Measurements from ENCODE around the gene INHA. TPM values are rescaled to one million over a fixed set of nuclear protein-coding genes. Genes with fewer than 3 reads are reported as not detected.
A peak's percentile ranks its signal among the peaks of the same experiment; 100 is the strongest.

INHA gene
- total RNA-seq, 1 donor from 2014 or later = not detected

- no peak overlapping the region for H3K27ac Mint-ChIP-seq
- POLR2A ChIA-PET = no interaction called here
- intact Hi-C loops (cut with micrococcal nuclease) = no loop called here
These were observed 5.5 kb upstream of the INHA start for GRCh38 chr2:219566640-219567039.

GRCh38 chr2:219567131-219567530 is 5.0 kb upstream of the INHA start:
- intact Hi-C loops (cut with micrococcal nuclease) = no loop called here
- H3K4me1 Mint-ChIP-seq = no peaks in the 10 kb centered on the region
- ChIA-PET POLR2A (no interaction called here), CTCF (no interaction called here)
- TF ChIP-seq CTCF (IDR thresholded peaks at IDR 0.05) = no peak
- no peaks in the 10 kb centered on the region for H3K9me3 Mint-ChIP-seq
- H3K36me3 Mint-ChIP-seq (ENCODE audit: low read depth) = no peaks in the 10 kb centered on the region
- no peak overlapping the region for H3K27ac Mint-ChIP-seq
- no peak overlapping the region for H3K4me3 Mint-ChIP-seq
- ATAC-seq (ENCODE audit: low read depth) (no peak), DNase-seq (no peak)
- H3K27me3 Mint-ChIP-seq = peaks cover 48% of the 10 kb centered on the region

More at GRCh38 chr2:219566640-219567039, 5.5 kb upstream of the INHA start:
- CTCF ChIA-PET = no interaction called here
- Mint-ChIP-seq H3K4me3 (no peak overlapping the region), H3K9me3 (no peaks in the 10 kb centered on the region), H3K36me3 (ENCODE audit: low read depth) (no peaks in the 10 kb centered on the region), H3K4me1 (no peaks in the 10 kb centered on the region), H3K27me3 (peaks cover 43% of the 10 kb centered on the region)
- ATAC-seq (ENCODE audit: low read depth) (no peak), DNase-seq (no peak)
- TF ChIP-seq CTCF (IDR thresholded peaks at IDR 0.05) = no peak

GRCh38 chr2:219567791-219568361 is 4.2 kb upstream of the INHA start:
- H3K4me1 Mint-ChIP-seq = no peaks in the 10 kb centered on the region
- H3K9me3 Mint-ChIP-seq = no peaks in the 10 kb centered on the region
- no peak overlapping the region for H3K4me3 Mint-ChIP-seq
- no peak for ATAC-seq (ENCODE audit: low read depth)
- intact Hi-C loops (cut with micrococcal nuclease) = no loop called here
- ChIA-PET CTCF (no interaction called here), POLR2A (no interaction called here)
- peaks cover 45% of the 10 kb centered on the region for H3K27me3 Mint-ChIP-seq
- H3K27ac Mint-ChIP-seq = no peak overlapping the region
- no peaks in the 10 kb centered on the region for H3K36me3 Mint-ChIP-seq (ENCODE audit: low read depth)
- DNase-seq = no peak
- TF ChIP-seq CTCF (IDR thresholded peaks at IDR 0.05) = no peak

- H3K36me3 Mint-ChIP-seq (ENCODE audit: low read depth) = no peaks in the 10 kb centered on the region
- DNase-seq (no peak), ATAC-seq (ENCODE audit: low read depth) (no peak)
- peaks cover 51% of the 10 kb centered on the region for H3K27me3 Mint-ChIP-seq
- no peak for TF ChIP-seq CTCF (IDR thresholded peaks at IDR 0.05)
- no peaks in the 10 kb centered on the region for H3K4me1 Mint-ChIP-seq
- no peak overlapping the region for H3K27ac Mint-ChIP-seq
- H3K4me3 Mint-ChIP-seq = no peak overlapping the region
- POLR2A ChIA-PET = no interaction called here
- no peaks in the 10 kb centered on the region for H3K9me3 Mint-ChIP-seq
- intact Hi-C loops (cut with micrococcal nuclease) = no loop called here
- CTCF ChIA-PET = no interaction called here
These were observed 3.1 kb upstream of the INHA start for GRCh38 chr2:219569041-219569440.

GRCh38 chr2:219569635-219570034 is 2.5 kb upstream of the INHA start:
- Mint-ChIP-seq H3K27me3 (peaks cover 50% of the 10 kb centered on the region), H3K36me3 (ENCODE audit: low read depth) (no peaks in the 10 kb centered on the region), H3K4me1 (no peaks in the 10 kb centered on the region), H3K4me3 (peak overlapping the region; percentile 0), H3K9me3 (no peaks in the 10 kb centered on the region), H3K27ac (no peak overlapping the region)
- no peak for DNase-seq
- CTCF ChIA-PET = no interaction called here
- ATAC-seq (ENCODE audit: low read depth) = no peak
- POLR2A ChIA-PET = no interaction called here
- no peak for TF ChIP-seq CTCF (IDR thresholded peaks at IDR 0.05)
- intact Hi-C loops (cut with micrococcal nuclease) = no loop called here

Measured in activated B cell treated with CpG ODN at 0.5 μM for 24 hours (primary cell).